ENCODE data around the gene RERG.

RERG gene

DNA sequence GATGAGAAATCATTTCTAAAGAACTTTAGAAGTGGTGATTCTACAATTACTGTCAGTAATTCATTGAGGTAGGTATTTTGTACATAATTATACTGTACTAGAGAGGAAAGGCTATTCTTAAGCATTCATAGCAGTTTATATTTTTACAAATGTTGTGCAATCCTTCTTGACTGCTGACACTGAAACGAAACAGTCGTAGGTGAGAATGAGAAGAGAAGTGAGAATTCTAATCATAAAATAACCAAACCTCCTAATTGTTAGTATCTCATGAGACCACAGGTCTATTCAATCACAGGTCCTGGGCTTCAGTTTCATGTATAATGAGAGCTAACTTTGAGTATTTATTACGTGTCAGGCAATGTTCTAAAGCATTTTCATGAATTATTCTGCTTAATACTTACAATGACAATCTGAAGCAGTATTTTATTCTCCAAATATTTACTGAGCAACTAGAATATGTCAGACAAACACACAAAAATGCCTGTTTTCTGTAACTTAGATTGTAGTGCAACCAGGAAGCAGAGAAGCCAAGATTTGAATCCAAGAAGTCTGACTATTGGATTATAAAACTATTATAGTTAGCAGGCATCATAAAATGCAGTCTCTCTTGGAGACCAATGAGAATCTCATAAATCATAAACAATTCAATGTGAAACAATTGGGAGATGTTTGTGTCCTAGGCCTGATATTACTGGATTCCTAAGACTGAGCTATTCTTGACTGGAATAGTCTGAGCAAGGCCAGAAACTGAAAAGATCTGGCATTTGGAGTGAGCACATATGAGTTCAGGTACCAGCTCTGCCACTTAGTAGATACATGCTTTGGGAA is 24.3 kb downstream of the RERG start:
- Histone ChIP-seq H3K4me3 (ENCODE audit: low read depth, low read length) (no peak overlapping the region), H3K27me3 (ENCODE audit: control insufficient read depth, insufficient read depth, low read length) (no peaks in the 10 kb centered on the region), H2AFZ (peak overlapping the region; percentile 8), H3K4me2 (ENCODE audit: low read length) (no peak overlapping the region), H3K9ac (no peak overlapping the region), H3K36me3 (ENCODE audit: control insufficient read depth, insufficient read depth, low read length) (no peaks in the 10 kb centered on the region), H3K9me3 (ENCODE audit: control insufficient read depth, low read length) (no peaks in the 10 kb centered on the region), H3K4me1 (peaks cover 47% of the 10 kb centered on the region), H3K79me2 (peaks cover 2% of the 10 kb centered on the region), H3K27ac (peak overlapping the region; percentile 55)
- TF ChIP-seq, protein P1, sequence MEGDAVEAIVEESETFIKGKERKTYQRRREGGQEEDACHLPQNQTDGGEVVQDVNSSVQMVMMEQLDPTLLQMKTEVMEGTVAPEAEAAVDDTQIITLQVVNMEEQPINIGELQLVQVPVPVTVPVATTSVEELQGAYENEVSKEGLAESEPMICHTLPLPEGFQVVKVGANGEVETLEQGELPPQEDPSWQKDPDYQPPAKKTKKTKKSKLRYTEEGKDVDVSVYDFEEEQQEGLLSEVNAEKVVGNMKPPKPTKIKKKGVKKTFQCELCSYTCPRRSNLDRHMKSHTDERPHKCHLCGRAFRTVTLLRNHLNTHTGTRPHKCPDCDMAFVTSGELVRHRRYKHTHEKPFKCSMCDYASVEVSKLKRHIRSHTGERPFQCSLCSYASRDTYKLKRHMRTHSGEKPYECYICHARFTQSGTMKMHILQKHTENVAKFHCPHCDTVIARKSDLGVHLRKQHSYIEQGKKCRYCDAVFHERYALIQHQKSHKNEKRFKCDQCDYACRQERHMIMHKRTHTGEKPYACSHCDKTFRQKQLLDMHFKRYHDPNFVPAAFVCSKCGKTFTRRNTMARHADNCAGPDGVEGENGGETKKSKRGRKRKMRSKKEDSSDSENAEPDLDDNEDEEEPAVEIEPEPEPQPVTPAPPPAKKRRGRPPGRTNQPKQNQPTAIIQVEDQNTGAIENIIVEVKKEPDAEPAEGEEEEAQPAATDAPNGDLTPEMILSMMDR (IDR thresholded peaks at IDR 0.05) = no peak

DNA sequence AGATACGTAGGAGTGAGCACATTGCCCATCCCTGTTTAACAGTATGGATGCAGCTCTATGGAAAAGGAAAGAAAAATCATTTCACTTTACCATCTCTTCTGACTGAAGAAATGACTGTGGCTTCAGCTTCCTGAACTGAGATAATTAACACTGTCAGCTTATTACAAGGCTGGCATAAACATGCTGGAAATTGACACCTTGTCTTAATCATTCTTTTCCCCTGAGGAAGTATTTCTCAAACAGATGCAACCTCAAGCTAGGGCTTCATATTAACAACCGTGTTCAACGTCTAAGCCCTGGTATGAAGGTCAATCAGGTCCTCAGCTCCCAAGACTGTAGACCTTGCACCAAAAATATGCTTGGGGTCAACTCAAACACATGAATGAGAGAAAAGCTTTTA is 25.0 kb downstream of the RERG start:
- Histone ChIP-seq H3K4me1 (peaks cover 46% of the 10 kb centered on the region), H3K4me2 (ENCODE audit: low read length) (no peak overlapping the region), H3K36me3 (ENCODE audit: control insufficient read depth, insufficient read depth, low read length) (no peaks in the 10 kb centered on the region), H3K4me3 (ENCODE audit: low read depth, low read length) (no peak overlapping the region), H3K9me3 (ENCODE audit: control insufficient read depth, low read length) (no peaks in the 10 kb centered on the region), H2AFZ (peak overlapping the region; percentile 1), H3K27ac (peak overlapping the region; percentile 55), H3K9ac (no peak overlapping the region), H3K27me3 (ENCODE audit: control insufficient read depth, insufficient read depth, low read length) (no peaks in the 10 kb centered on the region), H3K79me2 (peaks cover 2% of the 10 kb centered on the region)
- TF ChIP-seq, protein P1 (IDR thresholded peaks at IDR 0.05) = no peak

DNA sequence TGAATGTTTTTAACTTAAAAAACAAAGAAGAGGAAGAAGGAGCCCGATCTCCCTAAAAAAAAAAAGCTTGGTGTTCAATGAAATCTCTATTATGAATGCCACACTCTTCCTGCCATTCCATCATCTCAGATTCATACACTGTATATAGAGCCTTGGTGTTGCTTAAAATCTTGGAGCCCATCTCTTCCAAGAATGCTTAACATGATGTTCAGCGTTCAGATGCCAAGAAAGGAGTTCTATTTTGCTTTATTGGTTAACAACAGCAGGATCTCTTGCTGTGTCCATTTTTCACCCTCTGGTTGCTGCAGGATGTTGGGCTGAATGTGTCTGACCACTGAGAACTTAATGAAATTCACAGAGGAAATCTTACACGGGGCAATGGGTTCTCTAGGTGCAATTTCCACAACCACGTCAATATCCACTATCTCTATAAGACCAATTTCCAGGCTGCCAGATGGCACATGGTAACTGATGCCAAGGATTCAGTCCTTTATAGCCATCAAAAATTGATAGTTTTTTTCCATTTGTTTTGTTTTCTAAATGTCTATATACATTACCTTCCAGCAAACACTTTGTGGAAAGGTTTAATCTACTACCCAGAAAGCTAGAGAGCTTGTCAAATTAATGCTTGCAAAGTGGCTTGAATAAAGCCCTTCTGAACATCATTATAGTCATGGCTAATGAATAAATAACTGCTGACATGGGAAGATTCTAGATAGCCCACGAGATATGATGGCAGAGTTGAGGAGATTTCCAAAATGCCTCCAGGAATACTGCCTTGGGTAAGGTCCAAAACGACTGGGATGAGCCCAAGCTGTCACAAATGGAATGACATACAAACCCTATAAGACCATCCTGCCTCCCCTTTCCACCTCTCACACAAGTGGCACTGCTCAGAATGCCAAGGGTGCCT is 26.5 kb downstream of the RERG start:
- Histone ChIP-seq H2AFZ (peak overlapping the region; percentile 43), H3K27ac (peak overlapping the region; percentile 55)

DNA sequence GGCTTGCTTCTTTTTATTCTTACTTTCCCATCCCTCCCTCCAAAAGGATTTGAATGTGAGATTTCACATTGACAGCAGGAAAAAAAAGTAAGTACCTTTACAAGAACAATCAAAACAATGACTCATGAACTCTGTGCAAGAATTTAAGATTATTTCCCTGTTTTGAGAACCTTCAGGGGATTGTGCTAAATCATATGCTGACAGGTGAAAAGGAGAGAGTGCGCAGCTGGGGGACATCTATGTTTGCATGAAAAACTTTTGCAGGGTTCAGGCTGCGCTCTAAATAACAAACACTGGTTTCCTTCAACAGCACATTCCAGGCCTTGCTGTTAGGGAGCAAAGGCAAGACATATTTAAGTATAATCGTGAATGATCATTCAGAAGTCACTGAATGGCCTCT is 27.3 kb downstream of the RERG start:
- no peak overlapping the region for H3K9ac ChIP-seq
- H3K4me1 ChIP-seq = peaks cover 43% of the 10 kb centered on the region
- peak overlapping the region; percentile 43 for H2AFZ ChIP-seq
- no peaks in the 10 kb centered on the region for H3K9me3 ChIP-seq (ENCODE audit: control insufficient read depth, low read length)
- peak overlapping the region; percentile 55 for H3K27ac ChIP-seq
- H3K79me2 ChIP-seq = peaks cover 2% of the 10 kb centered on the region
- TF ChIP-seq, protein P1 (IDR thresholded peaks at IDR 0.05) = no peak
- H3K27me3 ChIP-seq (ENCODE audit: control insufficient read depth, insufficient read depth, low read length) = no peaks in the 10 kb centered on the region
- no peak overlapping the region for H3K4me3 ChIP-seq (ENCODE audit: low read depth, low read length)
- H3K4me2 ChIP-seq (ENCODE audit: low read length) = no peak overlapping the region
- H3K36me3 ChIP-seq (ENCODE audit: control insufficient read depth, insufficient read depth, low read length) = no peaks in the 10 kb centered on the region

More for the DNA sequence above, 26.5 kb downstream of the RERG start:
- H3K79me2 ChIP-seq = peaks cover 2% of the 10 kb centered on the region
- no peaks in the 10 kb centered on the region for H3K9me3 ChIP-seq (ENCODE audit: control insufficient read depth, low read length)
- no peak overlapping the region for H3K4me3 ChIP-seq (ENCODE audit: low read depth, low read length)
- no peak overlapping the region for H3K9ac ChIP-seq
- no peaks in the 10 kb centered on the region for H3K27me3 ChIP-seq (ENCODE audit: control insufficient read depth, insufficient read depth, low read length)
- no peak overlapping the region for H3K4me2 ChIP-seq (ENCODE audit: low read length)
- TF ChIP-seq, protein P1 (IDR thresholded peaks at IDR 0.05) = no peak
- peaks cover 42% of the 10 kb centered on the region for H3K4me1 ChIP-seq
- no peaks in the 10 kb centered on the region for H3K36me3 ChIP-seq (ENCODE audit: control insufficient read depth, insufficient read depth, low read length)

Data from parathyroid adenoma (tissue), 2 donors.